AG04449 (cell line): ENCODE measurements around the gene DOCK1.
A peak's percentile ranks its signal among the peaks of the same experiment; 100 is the strongest.
"Not testable (repeated sequence)": the region's sequence is repeated elsewhere in the genome, so short reads cannot be mapped to it uniquely, and the experiment has no call there.

Source experiments
- CTCF ChIA-PET: fragments of 350-600 bp; formaldehyde crosslinking; extraction: SDS; loops from one replicate; lab custom pipeline; 2021; ENCODE audit warnings: antibody characterized with exemption; lab: Yijun Ruan, JAX
- POLR2A ChIA-PET: fragments of 400-600, 350-600 bp; formaldehyde crosslinking; extraction: SDS; loops from one replicate; lab custom pipeline; 2020; ENCODE audit warnings: antibody characterized with exemption, inconsistent platforms; lab: Yijun Ruan, JAX
- DNase-seq: peaks from one replicate; pipeline ENCODE4 v3.0.0-alpha.2; 2010; ENCODE audit warnings: low read depth, low spot score
- H3K4me3 ChIP-seq: 2 replicates; pipeline ENCODE4 v1.5.1; 2011; ENCODE audit warnings: low read depth, mild to moderate bottlenecking, control low read depth, low read length
- TF ChIP-seq, protein P1 (sequence below): IDR thresholded peaks from one replicate; pipeline ENCODE4 v1.5.1; 2011; ENCODE audit warnings: mild to moderate bottlenecking, moderate library complexity, low read length, control low read depth, inconsistent platforms; ENCODE audit not compliant: insufficient read depth; ENCODE audit errors: missing control alignments

Gene DOCK1

DNA sequence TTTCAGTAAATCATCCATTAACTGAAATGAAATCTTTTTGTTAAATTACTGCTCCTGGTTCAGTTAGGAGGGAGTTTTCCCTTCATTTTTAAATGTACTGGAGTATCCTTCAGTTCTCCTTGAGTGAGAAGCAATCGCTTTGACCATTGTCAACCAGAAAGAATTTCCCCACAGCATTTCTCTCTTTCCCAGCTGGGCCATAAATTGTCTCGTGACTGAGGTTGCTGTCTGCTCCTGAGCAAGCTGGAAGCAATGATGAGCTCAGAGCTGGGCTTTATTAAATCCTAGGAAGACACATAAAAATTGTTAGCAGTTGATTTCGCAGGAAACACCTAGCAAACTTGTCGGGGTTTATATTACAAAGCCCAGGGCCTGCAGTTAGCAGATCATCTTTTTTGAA, 393.2 kb downstream of the DOCK1 start:
- ChIA-PET CTCF (no interaction called here), POLR2A (no interaction called here)
- TF ChIP-seq, protein P1, sequence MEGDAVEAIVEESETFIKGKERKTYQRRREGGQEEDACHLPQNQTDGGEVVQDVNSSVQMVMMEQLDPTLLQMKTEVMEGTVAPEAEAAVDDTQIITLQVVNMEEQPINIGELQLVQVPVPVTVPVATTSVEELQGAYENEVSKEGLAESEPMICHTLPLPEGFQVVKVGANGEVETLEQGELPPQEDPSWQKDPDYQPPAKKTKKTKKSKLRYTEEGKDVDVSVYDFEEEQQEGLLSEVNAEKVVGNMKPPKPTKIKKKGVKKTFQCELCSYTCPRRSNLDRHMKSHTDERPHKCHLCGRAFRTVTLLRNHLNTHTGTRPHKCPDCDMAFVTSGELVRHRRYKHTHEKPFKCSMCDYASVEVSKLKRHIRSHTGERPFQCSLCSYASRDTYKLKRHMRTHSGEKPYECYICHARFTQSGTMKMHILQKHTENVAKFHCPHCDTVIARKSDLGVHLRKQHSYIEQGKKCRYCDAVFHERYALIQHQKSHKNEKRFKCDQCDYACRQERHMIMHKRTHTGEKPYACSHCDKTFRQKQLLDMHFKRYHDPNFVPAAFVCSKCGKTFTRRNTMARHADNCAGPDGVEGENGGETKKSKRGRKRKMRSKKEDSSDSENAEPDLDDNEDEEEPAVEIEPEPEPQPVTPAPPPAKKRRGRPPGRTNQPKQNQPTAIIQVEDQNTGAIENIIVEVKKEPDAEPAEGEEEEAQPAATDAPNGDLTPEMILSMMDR, result no peak
- no peak overlapping the region for H3K4me3 ChIP-seq
- DNase-seq, result peak; percentile 26

DNA sequence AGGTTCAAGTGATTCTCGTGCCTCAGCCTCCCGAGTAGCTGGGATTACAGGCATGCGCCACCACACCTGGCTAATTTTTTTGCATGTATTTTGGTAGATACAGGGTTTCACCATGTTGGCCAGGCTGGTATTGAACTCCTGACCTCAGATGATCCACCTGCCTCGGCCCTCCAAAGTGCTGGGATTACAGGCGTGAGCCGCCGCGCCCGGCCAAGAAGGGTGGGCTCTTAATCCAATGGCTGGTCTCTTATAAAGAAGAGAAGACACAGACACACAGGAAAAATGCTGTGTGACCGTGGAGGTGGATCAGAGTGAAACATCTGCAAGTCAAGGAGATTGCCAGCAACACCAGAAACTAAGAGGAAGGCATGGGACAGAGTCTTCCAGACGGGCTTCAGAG, 394.0 kb downstream of the DOCK1 start:
- H3K4me3 ChIP-seq, DNase-seq, POLR2A ChIA-PET, CTCF ChIA-PET: not testable (repeated sequence)

DNA sequence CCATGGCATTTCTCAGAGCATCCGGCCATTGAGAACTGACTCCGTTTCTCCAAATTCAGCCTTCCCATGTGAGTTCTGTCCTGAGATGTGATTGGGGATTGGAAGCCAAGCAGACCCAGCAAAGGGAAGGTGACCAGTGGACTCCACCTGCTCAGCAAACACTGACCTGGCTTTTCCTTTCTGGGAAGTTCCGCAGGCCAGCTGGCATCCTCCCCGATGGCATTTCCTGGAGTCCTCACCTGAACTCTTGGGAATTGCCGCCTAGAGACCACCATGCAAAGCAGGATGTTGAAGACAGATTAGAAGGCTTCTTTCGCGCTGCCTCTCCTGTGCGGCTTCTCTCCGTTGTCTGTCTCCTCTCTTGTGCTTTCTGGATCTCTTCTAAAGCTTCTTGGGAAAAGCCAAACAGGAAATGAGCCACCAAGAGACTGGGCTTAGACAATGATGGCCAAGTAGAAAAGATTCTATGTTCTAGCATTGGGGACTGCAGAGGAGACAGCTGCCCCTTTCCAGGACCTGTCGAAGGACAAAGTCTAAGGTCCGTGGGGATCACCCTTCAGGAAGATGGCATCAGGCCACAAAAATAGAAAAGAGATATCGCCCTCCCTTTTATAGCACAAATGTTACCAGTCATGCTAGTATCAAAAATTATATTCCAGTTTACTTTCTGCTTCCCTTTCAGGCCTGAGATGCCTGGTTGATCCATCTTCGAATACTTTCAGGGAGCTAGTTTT, 394.9 kb downstream of the DOCK1 start:
- ChIA-PET POLR2A (no interaction called here), CTCF (no interaction called here)
- TF ChIP-seq, protein P1, result no peak
- no peak overlapping the region for H3K4me3 ChIP-seq
- DNase-seq, result no peak

DNA sequence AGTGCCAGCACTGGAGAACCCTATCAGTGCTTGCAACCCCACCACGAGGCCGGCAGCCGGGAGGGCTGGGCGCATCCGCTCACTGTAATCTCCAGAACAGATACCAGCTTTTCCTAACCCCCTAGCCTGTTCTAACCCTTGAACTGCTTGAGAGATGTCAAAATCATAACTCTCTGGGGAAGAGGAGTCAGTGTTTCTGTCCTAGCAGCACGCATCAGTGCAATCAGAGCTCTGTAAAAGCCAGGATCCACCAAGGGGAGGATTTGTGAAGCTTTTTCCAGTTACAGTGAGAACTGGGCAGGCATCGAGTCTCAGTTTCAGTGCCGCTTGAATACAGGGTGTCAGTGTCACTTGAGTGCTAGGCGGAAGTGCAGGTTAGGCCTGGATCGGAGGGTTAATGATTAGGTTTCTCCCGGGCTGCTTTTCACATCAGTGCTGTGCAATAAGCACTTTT, 395.7 kb downstream of the DOCK1 start:
- no peak for DNase-seq
- TF ChIP-seq, protein P1, result no peak
- POLR2A ChIA-PET, result no interaction called here
- H3K4me3 ChIP-seq, result no peak overlapping the region
- CTCF ChIA-PET, result no interaction called here

DNA sequence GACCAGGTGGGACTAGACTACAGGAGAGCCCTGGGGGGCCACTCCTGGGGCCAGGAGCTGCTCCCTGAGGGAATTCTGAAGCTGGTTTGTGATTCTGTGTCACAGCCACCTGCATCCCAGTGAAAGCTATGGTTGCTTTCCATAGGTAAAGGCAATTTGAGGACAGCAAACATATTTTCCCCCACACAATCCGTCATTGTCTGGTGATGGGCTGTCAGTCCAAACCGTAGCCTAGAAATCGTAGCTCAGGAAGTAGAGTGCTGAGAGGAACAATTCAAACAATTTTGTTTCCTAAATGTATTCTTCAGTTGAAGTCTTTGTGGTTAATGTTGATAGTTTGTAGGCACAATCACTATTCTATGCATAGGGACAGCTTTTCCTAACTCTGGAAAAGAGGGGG, 397.1 kb downstream of the DOCK1 start:
- no peak for DNase-seq
- ChIA-PET POLR2A (no interaction called here), CTCF (interaction anchor here (0.7 kb wide), 1 partner anchor 10 kb away, joined by 3 read pairs; no protein-coding TSS in a partner anchor)
- H3K4me3 ChIP-seq, result no peak overlapping the region
- TF ChIP-seq, protein P1, result no peak

DNA sequence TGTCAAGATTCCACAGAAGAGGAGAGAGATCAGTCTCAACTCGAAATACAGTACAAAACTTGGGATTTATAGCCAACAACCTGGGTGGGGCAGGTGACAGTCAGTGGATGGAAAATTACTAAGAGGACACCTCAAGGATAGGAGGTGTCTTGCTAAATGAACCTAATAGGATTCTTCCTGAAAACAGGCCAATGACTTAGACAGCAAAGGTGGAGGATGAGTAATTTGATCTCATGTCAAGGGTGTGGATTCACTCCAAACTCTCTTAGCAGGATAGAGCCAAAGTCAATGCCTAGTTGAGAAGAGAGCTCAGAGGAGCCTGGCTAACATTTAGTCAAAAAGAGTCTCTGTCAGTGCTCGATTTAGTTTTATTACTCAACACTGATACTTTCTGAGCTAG, 397.9 kb downstream of the DOCK1 start:
- ChIA-PET POLR2A (no interaction called here), CTCF (no interaction called here)
- DNase-seq, result no peak
- TF ChIP-seq, protein P1, result no peak
- H3K4me3 ChIP-seq, result no peak overlapping the region

DNA sequence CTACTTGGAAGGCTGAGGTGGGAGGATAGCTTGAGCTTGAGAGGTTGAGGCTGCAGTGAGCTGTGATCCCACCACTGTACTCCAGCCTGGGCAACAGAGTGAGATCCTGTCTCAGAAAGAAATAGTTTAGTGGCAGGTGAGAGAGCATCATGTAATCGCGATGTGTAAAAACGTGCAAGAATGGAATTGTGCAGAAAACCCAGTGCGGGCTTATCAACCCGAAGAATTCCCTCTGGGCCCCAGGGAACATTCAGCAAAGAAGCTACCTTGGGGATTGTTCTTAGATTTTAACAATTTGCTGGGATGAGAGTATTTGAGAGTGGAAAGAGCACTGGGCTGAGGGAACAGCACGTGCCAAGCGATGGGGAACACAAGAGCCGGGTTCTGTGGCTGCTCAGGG, 398.5 kb downstream of the DOCK1 start:
- ChIA-PET CTCF (interaction anchor here (0.9 kb wide), 1 partner anchor 10 kb away, joined by 3 read pairs; no protein-coding TSS in a partner anchor), POLR2A (no interaction called here)
- TF ChIP-seq, protein P1, result no peak
- no peak for DNase-seq
- no peak overlapping the region for H3K4me3 ChIP-seq
